ENCODE data around the gene SH3GLB1. TPM values are rescaled to one million over a fixed set of nuclear protein-coding genes. Genes with fewer than 3 reads are reported as not detected.

SH3GLB1 gene
- total and polyA plus RNA-seq, 2 of the 8 experiments (the other 6 are each of a cell fraction or from before 2014, with no cell fraction given) = 7.7 to 43.1 TPM

DNA sequence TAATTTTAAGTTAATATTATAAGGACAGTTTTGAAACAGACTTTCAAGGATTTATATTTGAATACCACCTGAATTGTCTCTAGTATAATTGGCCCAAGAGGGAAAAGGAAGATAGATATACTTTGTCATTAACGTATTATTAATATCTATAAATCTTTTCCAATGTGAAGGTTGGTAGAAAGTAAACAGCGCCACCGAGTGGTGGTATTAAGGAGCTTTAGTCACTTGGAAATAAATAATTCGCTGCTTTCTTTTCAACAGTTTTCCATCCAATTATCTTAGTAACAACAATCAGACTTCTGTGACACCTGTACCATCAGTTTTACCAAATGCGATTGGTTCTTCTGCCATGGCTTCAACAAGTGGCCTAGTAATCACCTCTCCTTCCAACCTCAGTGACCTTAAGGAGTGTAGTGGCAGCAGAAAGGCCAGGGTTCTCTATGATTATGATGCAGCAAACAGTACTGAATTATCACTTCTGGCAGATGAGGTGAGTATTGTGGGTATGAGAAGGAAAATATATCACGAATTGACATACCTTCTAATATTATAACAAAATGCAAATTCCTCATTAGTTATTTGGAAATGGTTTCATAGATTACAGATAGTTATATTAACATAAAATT, 37.7 kb downstream of the SH3GLB1 start:
- Histone ChIP-seq H3K18ac (ENCODE audit: extremely low read depth, low read length) (no peak overlapping the region), H4K91ac (replicated peaks; ENCODE audit: insufficient read length, low read length) (no peak overlapping the region), H3K4ac (replicated peaks; ENCODE audit: insufficient read length, low read depth, low read length) (no peak overlapping the region), H3K27ac (ENCODE audit: low read depth, low read length) (no peak overlapping the region), H2BK5ac (ENCODE audit: low read depth, low read length) (no peak overlapping the region), H2BK20ac (ENCODE audit: low read length) (no peak overlapping the region), H4K20me1 (replicated peaks in 1 of 2; ENCODE audit: control insufficient read depth in 1 of 2, insufficient read depth in 2 of 2, low read length in 2 of 2) (no peaks in the 10 kb centered on the region), H2AK5ac (ENCODE audit: low read depth, low read length) (no peak overlapping the region), H3K36me3 (ENCODE audit: control insufficient read depth in 2 of 4, insufficient read depth in 4 of 4, low read length in 3 of 4) (peaks cover 0 to 20% (median 4%) of the 10 kb centered on the region in 4 experiments; a peak in 4 of 8 replicates), H3K56ac (replicated peaks; ENCODE audit: insufficient read length, low read depth, low read length) (no peak overlapping the region), H3K4me1 (replicated peaks in 1 of 4; ENCODE audit: control insufficient read depth in 3 of 4, insufficient read depth in 4 of 4, low read length in 3 of 4) (no peaks in the 10 kb centered on the region), H3K14ac (ENCODE audit: insufficient read length) (no peak overlapping the region), H3K4me3 (ENCODE audit: extremely low read depth in 1 of 4, insufficient read depth in 2 of 4, low read depth in 3 of 4, low read length in 4 of 4) (no peak overlapping the region), H3K79me2 (ENCODE audit: control insufficient read depth in 1 of 2, insufficient read depth in 2 of 2, low read length in 2 of 2) (no peaks in the 10 kb centered on the region), H3K23me2 (ENCODE audit: low read depth, low read length) (no peaks in the 10 kb centered on the region), H2BK15ac (ENCODE audit: low read length) (no peak overlapping the region), H2AFZ (ENCODE audit: low read length) (no peak overlapping the region), H2BK12ac (ENCODE audit: low read depth, low read length) (no peak overlapping the region), H3K23ac (ENCODE audit: insufficient read length) (no peak overlapping the region), H3K79me1 (ENCODE audit: low read depth, low read length) (no peaks in the 10 kb centered on the region), H3K9ac (replicated peaks in 1 of 4; ENCODE audit: extremely low read depth in 1 of 4, low read depth in 3 of 4, low read length in 3 of 4) (no peak overlapping the region), H3K27me3 (replicated peaks in 1 of 4; ENCODE audit: control insufficient read depth in 3 of 4, extremely low read depth in 1 of 4, insufficient read depth in 3 of 4, low read length in 3 of 4) (no peaks in the 10 kb centered on the region), H3K4me2 (ENCODE audit: insufficient read depth in 1 of 2, low read depth in 2 of 2, low read length in 2 of 2) (no peak overlapping the region), H4K5ac (ENCODE audit: insufficient read length, low read depth, low read length) (no peak overlapping the region), H4K8ac (ENCODE audit: extremely low read depth, insufficient read depth, low read length) (no peak overlapping the region), H3K9me3 (ENCODE audit: insufficient read depth in 2 of 2, low read depth in 1 of 2, low read length in 1 of 2) (no peaks in the 10 kb centered on the region), H2BK120ac (replicated peaks; ENCODE audit: low read depth, low read length) (no peak overlapping the region)
- DNase-seq (ENCODE audit: low read depth in 1 of 2, low spot score in 2 of 2) (no peak), FAIRE-seq (no peak)
- TF ChIP-seq RAD21 (IDR thresholded peaks at IDR 0.05 in 1 of 2, conservative IDR thresholded peaks at IDR 0.05 in 1 of 2; ENCODE audit: low read depth in 2 of 2, low read length in 2 of 2) (peak; percentile 65), KDM1A (IDR thresholded peaks at IDR 0.05; ENCODE audit: borderline replicate concordance, low read length) (no peak)
- TF ChIP-seq, protein P1, sequence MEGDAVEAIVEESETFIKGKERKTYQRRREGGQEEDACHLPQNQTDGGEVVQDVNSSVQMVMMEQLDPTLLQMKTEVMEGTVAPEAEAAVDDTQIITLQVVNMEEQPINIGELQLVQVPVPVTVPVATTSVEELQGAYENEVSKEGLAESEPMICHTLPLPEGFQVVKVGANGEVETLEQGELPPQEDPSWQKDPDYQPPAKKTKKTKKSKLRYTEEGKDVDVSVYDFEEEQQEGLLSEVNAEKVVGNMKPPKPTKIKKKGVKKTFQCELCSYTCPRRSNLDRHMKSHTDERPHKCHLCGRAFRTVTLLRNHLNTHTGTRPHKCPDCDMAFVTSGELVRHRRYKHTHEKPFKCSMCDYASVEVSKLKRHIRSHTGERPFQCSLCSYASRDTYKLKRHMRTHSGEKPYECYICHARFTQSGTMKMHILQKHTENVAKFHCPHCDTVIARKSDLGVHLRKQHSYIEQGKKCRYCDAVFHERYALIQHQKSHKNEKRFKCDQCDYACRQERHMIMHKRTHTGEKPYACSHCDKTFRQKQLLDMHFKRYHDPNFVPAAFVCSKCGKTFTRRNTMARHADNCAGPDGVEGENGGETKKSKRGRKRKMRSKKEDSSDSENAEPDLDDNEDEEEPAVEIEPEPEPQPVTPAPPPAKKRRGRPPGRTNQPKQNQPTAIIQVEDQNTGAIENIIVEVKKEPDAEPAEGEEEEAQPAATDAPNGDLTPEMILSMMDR (IDR thresholded peaks at IDR 0.05; ENCODE audit: control extremely low read depth in 1 of 3, insufficient read depth in 1 of 3, low read depth in 1 of 3, low read length in 3 of 3) = peak in 2 of 3 experiments; percentile 39 to 58; a peak in 2 of 4 replicates
- ChIA-PET POLR2A (ENCODE audit: partially characterized antibody) (no interaction called here), CTCF (ENCODE audit: partially characterized antibody) (interaction anchor here (0.6 to 6.6 kb wide), 12 partner anchors 11 to 278 kb away, joined by 3 to 45 read pairs (median 4); no protein-coding TSS in a partner anchor)
- WGBS, 2 experiments (ENCODE audit: extremely low coverage in 1 of 2, insufficient coverage in 1 of 2, insufficient read length in 1 of 2, insufficient replicate concordance in 2 of 2, low coverage in 1 of 2, low lambda C conversion rate in 2 of 2, missing lambda C conversion rate in 1 of 2) = 43% methylated on average over 6 of the region's 6 CpGs; no CpG with 5 or more reads in 1 of the 2 experiments
